WI38 (cell line): ENCODE data around the gene SLX9.

Source experiments
- H3K4me3 ChIP-seq: 2 replicates; pipeline ENCODE4 v1.5.1; 2011; ENCODE audit warnings: low read depth, mild to moderate bottlenecking, control low read depth, low read length
- TF ChIP-seq, protein P1 (sequence below): IDR thresholded peaks from 2 replicates; pipeline ENCODE4 v1.5.1; 2012; ENCODE audit warnings: low read depth, mild to moderate bottlenecking, control low read depth, low read length

Gene SLX9

DNA sequence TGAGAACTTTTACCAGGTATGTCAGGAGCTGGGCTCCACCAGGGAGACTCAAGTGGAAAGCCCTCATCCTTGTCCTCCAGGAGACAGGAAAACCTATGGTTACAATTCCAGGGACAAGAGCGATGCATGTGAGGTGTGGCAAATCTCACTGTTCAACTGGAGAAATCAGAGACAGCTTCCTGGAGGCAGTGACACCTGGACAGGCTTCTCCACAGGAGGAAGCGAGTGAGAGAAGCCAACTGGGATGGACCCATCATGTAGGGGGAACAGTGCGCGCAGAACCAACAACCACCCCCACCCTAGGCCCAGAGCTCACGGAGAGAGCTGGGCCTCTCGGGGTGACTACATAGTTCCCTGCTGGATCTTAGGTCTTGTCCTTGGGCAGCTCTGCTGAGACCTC is 5.6 kb upstream of the SLX9 start:
- H3K4me3 ChIP-seq = no peak overlapping the region
- TF ChIP-seq, protein P1, sequence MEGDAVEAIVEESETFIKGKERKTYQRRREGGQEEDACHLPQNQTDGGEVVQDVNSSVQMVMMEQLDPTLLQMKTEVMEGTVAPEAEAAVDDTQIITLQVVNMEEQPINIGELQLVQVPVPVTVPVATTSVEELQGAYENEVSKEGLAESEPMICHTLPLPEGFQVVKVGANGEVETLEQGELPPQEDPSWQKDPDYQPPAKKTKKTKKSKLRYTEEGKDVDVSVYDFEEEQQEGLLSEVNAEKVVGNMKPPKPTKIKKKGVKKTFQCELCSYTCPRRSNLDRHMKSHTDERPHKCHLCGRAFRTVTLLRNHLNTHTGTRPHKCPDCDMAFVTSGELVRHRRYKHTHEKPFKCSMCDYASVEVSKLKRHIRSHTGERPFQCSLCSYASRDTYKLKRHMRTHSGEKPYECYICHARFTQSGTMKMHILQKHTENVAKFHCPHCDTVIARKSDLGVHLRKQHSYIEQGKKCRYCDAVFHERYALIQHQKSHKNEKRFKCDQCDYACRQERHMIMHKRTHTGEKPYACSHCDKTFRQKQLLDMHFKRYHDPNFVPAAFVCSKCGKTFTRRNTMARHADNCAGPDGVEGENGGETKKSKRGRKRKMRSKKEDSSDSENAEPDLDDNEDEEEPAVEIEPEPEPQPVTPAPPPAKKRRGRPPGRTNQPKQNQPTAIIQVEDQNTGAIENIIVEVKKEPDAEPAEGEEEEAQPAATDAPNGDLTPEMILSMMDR = no peak

DNA sequence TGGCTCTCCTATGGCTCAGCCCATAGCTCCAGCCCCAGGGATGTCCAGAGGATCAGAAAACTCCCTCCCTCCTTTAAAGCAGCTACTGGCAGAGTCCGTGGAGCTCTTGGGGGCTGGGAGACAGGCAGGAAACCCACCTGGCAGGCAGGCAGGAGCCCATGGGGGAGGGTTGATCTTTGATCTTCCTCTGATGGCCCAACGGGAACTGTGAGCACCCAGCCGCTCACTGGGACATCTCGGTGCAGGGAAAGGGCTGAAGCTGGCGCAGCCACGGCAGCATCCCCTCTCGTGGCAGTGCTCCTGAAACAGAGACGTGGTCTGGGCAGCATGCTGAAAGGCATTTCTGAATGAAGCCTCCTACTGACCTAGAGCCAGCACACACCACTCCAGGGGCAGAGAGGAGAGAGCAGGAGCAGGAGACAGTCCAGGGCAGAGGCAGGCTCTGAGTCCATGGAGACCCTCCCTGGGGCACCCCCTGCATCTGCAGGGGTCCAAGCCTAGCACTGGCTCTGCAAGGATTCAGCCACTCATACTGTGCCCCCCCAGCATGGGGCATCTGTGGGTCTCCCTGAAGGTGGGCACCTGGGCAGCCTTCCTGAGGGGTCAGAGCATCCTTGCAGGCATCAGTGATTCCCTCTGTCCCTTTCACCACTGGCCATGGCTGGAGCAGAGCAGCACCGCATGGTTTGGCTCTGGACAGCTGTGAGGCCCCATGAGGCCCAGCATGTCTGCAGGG is 4.9 kb upstream of the SLX9 start:
- no peak overlapping the region for H3K4me3 ChIP-seq
- TF ChIP-seq, protein P1 = no peak

GRCh38 chr21:44935533-44935927 is 4.3 kb upstream of the SLX9 start:
- H3K4me3 ChIP-seq = no peak overlapping the region
- TF ChIP-seq, protein P1 = no peak

- TF ChIP-seq, protein P1 = no peak
- H3K4me3 ChIP-seq = peak overlapping the region; percentile 96
Observed at GRCh38 chr21:44938772-44939531, 877 bp upstream of the SLX9 start.

GRCh38 chr21:44940116-44940631 is 345 bp downstream of the SLX9 start:
- TF ChIP-seq, protein P1 = no peak

DNA sequence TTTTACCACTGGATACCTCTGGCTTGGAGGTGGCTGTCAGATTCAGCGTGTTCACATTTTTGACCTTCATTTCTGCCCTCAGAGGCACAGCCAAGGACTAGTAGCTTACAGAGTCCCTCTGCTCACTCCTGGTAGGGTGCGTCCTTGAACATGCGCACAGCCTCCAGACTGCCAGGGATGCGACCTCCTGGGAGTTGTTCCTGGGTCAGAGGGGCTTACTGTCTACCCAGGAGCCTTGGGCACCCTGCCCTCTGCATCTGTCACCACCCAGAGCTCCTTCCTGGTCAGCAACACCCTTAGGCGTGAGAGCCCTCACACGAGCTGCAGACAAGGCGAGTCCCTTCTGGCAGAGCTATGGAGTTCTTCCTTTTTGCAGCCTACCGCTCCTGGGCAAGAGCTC is 1.7 kb downstream of the SLX9 start:
- H3K4me3 ChIP-seq = no peak overlapping the region
- TF ChIP-seq, protein P1 = no peak

More at GRCh38 chr21:44940116-44940631, 345 bp downstream of the SLX9 start:
- H3K4me3 ChIP-seq = peak overlapping the region; percentile 96

DNA sequence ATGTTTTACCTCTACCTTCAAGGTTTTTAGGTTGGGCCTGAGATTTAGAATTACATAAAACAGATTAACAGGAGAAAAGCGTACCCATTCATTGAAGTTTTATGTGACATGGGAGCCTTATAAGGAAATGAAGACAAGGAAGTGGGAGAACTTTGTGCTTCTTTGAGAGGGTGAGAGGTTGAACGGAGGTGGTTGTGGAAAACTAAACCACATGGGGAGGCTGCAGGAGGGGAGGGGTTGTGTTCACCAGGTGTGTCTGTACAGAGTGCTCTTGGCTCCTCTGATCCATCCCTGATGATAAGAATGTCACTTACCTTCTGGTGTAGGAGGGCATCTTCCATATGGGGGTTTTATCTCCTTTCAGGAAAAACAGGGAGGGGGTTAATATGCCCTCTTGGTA is 2.7 kb downstream of the SLX9 start:
- TF ChIP-seq, protein P1 = no peak
- no peak overlapping the region for H3K4me3 ChIP-seq
